G401.6 (cell line): Measurements from ENCODE around the gene CAMK2D.
A peak's percentile ranks its signal among the peaks of the same experiment; 100 is the strongest.

Experiments used
- FAIRE-seq: peaks from 2 replicates; lab custom pipeline; 2012; peaks lifted over from hg19 to GRCh38; lab: Jason Lieb, UNC

CAMK2D gene

DNA sequence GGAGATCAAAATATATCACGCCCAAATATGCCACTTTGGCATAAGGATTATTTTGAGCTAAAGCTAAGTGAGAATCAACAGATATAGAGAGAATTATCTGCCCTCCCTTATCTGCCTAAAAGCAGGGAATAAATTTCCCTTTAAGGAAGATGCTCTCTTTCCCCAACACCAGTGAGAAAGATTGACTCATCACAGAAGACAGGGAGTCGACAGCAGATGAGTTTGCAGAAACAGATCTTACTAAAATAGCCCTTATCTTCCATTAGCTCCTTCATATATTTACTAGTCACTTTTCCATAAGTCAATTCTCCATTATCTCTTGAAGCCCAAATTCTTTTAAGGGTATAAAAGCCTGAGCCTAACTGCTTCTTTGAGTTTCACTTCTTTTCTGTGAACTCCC, 156.6 kb downstream of the CAMK2D start:
- FAIRE-seq = no peak

DNA sequence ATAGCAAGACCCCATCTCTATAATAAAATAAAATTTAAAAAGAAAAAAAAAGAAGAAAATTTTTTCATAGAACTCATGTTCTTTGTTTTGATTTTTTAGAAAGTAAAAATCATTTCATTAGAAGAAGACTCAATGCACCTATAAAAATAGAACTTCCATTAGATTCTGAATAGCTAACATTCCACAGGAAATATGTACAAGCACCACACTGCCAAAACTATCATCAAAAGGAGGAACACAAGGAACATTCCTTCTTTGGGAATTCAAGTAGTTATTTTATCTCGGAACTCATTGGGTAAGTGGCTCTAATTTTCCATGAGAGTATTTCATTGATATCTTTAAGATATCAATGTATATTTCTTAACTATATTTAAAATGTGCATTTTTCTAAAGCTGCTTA, 157.6 kb downstream of the CAMK2D start:
- no peak for FAIRE-seq

DNA sequence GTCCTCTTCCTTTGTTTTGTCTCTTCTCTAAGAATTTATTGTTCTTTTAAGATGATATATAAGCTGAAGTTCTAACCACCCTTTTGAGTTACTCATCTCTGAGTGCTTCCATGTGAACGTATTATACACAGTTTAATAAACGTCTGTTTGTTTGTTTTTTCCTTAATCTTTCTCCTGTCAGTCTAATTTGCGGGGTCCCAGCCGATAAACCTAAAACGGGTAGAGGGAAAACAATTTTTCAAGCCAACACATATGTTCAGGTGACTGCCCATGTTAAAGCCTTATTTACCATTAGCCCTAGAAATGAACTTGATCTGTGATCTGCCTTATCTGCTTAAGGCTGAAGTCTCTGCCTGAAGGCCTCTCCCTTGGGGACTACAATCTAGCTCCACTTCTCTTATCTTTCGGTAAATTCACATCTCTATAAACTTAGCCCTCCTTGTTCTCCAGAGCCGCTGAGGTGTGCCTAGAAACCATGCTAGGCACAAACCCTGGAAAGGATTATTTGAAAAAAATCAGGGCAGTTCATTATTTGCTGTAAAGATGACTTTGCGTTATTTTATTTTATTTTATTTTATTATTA, 158.8 kb downstream of the CAMK2D start:
- FAIRE-seq = no peak

DNA sequence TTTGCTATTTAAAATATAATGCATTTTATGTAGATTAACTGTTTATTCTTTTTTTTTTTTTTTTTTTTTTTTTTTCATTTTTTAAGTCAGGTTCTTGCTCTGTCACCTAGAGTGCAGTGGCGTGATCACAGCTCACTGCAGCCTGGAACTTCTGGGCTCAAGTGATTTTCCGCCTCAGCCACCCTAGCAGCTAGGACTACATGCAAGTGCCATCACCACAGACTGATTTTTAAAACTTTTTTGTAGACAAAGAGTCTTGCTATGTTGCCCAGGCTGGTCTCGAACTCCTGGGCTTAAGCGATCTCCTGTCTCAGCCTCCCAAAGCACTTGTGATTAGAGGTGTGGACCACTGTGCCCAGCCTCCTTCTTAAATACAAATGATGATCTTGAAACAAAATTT, 159.9 kb downstream of the CAMK2D start:
- no peak for FAIRE-seq

DNA sequence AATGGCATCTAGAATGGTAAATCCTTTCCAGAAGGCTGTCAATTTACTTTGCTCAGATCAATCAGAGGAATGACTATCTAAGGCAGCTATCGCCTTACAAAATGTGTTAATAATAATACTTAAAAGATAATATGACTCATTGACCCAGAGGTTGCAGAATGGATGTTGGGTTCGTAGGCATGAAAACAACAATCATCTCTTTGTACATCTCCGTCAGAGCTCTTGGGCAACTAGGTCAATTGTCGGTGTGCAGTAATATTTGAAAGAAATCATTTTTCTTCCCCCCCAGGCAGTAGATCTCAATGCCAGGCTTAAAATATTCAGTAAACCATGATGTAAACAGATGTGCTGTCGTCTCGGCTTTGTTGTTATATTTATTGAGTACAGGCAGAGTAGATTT, 165.1 kb downstream of the CAMK2D start:
- FAIRE-seq = no peak

DNA sequence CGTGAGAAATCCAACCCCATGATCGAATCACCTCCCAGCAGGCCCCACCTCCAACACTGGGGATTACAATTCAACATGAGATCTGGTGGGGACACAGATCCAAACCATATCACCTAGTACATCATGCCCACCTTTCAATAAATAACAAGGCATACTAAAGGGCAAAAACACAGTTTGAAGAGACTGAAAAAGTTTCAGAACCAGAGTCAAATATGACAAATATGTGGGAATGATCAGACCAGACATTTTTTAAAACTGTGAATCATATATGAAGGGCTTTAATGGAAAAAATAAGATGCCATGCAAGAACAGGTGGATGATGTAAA, 167.3 kb downstream of the CAMK2D start:
- no peak for FAIRE-seq

DNA sequence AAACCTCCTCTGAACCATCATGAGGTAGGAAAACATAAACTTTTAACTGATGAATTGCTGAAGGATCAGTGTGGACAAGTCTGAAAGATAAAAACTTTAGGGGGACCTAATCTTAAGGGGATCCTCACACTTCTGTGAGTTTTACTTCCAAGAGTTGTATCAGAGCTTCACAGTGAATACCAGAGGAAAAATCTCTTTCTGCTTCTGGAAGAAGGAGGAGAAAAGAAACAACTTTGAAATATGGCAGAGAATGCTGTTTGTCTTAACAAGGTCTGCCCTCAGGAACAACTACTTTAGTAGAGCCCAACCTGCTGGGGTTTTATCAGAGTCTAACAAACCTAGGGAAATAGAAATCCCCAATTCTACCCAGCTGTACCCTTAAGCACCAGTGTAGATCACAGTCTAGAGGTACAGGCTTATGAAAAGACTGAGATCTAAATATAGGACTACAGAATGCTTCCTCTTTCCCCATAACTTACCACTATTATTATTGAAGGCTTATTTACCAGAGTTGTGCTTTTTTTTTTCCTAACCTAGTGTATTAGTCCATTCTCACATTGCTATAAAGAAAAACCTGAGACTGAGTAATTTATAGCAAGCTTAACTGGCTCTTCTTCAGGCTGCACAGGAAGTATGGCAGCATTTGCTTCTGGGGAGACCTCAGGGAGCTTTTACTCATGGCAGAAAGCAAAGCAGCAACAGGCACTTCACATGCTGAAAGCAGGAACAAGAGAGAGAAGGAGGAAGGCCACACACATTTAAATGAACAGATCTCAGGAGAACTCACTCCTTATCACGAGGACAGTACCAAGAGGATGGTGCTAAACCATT, 167.9 kb downstream of the CAMK2D start:
- no peak for FAIRE-seq

DNA sequence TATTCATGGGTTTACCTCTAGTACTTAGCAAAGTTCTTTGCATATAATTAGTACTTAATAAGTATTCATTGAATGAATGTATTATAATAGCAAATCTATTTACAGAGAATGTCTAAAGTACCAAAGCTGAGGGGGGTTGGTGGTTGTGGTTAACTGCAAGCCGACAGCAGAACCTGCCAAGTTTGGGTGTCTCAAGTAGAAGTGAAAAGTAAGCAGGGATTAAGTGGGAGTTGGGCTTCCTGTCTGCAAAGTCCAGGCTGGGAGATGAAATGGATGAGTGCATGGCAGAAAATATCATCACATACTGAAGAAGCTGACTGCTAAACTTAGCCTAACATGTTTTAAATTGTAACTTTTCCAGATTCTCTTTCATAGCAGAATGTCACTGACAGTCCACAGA, 169.6 kb downstream of the CAMK2D start:
- FAIRE-seq = no peak

DNA sequence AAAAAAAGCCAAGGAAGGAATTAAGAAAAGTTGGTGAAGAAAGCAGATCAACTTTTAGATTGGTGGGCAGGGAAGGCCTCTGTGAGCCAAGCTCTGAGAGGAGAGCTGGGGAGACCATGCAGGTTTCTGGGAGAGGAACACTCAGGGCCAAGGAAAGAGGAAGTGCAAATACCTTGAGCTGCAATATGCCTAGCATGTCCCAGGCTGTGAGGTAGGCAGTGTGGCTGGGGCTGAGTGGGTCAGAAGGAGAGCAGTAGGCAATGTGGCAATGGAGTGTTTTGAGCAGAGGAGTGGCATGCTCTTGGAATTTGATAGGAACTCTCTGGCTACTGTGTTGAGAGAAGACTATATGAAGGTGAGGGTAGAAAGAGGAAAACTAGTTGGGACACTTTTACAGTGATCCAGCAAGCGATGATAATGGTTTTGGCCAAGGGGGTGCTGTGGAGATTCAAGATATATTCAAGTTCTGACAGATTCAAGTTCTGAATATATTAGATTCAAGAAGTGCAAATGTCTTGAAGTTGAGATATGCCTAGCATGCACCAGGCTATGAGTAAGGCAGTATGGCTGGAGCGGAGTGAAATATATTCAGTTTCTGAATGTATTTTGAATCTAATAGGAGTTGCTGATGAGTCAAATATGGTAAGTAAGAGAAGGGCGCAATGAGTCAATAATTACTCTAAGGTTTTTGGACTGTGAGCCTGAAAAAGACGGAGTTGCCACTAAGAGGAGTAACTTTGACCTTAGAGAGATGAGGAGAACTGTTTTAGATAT, 172.5 kb downstream of the CAMK2D start:
- FAIRE-seq = no peak

DNA sequence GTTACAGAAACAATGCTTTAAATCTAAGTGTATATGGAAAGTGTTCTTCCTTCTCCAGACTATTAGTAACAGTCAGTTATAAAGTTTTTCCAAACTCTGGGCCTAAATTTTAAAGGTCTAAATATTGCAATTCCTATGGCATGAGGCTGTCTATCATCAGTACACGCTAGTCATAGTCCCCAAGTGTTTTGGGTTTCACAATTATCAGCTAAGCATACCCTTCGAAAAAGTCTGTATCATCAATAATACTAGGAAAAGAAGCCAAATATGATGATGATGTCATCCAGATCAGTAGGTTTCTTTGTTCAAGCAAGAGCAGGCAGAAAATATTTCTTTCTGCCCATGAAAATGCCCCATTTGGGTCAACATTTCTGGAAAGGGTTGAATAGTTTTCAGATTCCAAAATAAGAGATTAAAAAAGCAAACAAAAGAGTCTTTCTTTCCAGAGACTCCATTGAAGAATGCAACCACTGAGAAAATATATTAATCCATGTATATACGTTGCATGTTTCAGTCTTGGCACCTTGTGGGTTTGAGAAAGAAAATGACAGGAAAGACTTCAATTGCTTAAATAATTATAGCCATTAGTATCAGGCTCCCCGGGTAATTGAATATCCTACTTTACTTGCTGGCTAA, 173.8 kb downstream of the CAMK2D start:
- no peak for FAIRE-seq

DNA sequence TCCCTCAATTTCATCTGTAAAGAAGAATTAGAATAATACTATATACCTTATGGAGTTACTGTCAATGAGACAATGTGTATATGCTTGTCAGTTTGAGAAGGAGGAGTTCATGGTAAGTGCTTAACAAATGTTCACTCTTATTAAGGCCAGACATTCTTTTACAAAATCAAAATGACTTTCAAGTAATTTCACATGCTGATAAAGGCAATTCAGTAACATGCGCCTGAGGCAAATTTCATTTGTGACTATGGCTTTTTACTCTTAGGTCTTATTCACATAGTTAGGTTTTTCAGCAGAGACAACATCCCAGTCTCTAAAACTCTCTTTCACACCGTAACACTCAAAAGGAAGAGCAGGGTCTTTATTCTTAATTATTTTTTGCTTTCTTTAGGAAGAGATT, 174.4 kb downstream of the CAMK2D start:
- no peak for FAIRE-seq

DNA sequence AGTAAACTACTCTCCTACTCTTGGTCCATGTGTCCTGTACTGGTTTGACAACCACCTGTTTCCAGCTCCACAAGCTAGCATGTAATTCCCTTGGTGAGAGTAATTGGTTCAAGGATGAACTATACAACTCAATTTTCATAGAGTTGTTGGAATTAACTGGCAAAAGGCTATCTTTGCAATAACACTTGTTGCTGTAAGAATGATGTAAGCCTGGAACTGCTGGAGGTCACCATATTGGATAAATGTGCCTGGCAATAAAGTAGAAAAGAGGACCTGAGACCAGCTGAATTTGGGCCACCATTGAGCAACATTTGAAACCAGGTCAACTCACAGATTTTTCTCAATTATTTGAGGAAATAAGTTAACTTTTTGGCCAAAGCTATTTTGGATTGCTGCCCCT, 175.5 kb downstream of the CAMK2D start:
- no peak for FAIRE-seq

DNA sequence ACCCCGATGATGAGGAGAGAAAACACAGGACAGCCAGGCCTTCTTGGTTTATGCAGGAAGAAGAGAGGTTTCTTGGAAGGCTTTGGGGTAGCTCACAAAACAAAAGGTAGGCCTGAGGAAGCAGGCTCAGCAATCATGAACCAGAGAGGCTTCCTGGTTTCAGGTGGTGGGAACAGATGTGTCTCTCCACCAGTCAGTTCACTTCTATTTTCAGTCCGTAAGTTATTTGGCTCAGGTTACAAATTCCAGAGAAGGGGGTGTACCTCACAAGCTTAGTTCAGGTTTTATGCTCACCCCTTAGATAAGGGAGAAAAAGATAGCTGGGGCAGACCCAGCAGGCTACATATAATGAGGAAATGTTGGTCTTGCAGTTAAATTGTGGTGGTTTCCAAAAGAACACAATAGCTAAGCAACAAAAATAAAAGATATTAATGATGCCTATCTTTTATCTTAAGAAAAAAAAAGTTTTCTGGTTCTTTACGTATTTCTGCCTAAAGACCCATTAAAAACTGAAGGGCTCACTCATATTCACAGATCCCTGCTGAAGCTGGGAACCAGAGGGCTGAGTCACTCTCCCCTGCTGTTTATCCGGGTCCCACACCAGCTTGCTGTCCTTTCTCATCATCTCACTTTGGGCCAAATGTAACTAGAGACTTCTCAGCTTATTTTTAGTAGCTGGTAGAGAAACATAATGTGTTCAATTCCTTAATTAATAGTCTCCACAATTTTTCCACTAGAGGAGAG, 177.0 kb downstream of the CAMK2D start:
- FAIRE-seq = no peak

DNA sequence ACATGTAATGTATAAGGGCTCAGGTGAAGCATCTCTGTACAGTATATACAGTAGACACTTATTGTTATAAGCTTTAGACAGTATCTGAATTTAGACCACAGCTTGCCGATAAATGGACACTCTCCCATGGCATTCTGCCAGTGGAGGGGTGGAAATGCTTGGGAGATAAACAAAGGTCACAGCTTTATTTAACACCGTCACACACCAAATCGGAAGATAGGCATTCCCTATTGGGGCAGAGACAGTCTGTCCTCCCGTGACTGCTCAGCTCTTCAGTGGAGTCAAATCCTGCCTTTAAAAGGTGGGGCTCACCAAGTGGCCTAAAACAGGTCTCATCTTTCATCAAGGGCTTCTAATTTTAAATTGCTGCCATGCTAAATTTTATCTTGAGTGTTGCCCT, 178.8 kb downstream of the CAMK2D start:
- FAIRE-seq = no peak

DNA sequence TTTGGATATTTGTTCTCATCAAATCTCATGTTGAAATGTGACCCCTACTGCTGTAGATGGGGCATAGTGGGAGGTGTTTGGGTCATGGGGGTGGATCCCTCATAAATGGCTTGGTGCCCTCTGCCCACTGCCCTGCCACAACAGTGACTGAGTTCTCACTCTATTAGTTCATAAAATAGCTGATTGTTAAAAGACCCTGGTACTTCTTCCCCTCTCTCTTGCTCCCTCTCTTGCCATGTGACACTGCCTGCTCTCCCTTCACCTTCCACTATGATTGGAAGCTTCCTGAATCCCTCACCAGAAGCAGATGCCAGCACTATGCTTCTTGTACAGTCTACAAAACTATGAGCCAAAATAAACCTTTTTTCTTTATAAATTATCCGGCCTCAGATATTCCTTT, 182.2 kb downstream of the CAMK2D start:
- FAIRE-seq = no peak

DNA sequence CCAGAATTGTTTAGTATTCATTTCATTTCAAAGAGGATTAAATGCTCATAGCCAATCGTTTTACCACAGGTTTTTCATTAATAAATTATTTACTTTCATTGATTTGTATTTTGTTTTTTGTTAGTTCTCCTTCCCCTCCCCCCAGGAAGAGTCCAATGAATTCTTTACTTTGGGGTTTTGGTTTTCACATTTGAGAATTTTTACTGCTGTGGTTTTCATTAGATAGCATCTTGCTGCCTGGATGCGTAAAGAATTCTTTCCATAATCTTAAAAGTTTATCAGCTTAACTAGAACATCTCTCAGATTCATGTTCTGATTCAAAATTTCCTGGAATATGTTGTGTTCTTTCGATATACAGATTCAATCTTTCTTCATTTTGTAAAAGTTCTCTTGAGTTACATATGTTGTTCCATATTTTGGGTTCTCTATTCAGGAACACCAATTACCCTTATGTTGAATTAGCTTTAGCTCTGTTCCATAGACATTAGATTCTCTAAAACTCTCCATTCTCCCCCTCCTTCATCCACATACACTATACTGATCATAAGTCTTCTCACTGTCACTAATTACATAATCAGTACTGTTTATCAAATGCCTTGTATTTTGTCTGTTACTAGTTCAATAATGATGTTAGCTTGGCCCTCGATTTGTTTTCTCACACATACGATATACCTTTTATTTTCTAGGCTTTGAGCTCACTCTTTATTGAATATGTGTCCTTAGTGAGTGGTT, 184.4 kb downstream of the CAMK2D start:
- no peak for FAIRE-seq

DNA sequence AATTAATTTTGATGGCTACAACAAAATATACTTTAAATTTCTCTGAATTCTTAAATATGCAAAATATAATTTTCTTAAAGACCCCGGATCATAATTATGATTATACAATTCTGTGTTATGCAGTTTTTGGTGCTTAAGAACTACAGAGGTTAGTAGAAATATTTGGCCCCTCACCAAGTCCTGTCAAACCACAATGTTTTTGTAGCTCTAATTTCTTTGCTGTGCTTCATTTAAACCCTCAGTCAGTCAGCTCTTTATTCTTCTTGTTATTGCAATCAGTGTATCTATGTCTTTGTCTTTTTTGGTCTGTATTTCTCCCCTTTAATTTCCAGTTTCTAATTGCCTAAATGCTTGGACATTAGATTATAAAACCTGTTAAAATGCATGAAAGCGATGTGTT, 186.1 kb downstream of the CAMK2D start:
- peak; percentile 31 for FAIRE-seq

DNA sequence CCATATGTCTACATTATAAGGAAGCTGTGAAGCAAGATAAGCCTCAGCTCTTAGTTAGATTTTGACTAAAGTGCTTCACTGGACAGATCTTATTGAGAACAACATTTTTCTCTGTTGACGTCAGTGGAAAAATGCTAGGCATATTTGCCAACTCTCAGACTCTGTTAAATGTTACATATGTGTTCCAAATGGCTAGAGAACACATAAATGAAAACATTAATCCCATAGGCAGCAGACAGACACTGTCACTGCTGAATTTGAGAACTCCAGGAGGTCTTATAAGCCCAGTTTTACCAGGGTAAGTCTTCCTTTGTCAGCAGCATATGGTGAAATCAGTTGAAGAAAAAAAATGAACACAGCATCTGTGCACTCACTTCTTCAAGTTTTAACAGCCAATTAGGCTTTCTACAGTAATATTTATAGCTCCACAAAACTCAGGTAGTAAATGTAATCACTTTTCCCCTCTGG, 186.9 kb downstream of the CAMK2D start:
- FAIRE-seq = no peak

DNA sequence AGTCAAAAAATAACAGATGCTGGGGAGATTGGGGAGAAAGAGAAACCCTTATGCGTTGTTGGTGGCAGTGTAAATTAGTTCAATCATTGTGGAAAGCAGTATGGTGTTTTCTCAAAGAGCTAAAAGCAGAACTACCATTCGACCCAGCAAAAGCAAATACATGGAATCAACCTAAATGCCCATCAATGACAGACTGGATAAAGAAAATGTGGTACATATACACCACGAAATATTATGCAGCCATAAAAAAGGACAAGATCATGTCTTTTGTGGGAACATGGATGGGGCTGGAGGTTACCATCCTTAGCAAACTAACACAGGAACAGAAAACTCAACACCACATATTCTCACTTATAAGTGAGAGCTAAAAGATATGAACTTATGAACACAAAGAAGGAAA, 188.9 kb downstream of the CAMK2D start:
- no peak for FAIRE-seq

DNA sequence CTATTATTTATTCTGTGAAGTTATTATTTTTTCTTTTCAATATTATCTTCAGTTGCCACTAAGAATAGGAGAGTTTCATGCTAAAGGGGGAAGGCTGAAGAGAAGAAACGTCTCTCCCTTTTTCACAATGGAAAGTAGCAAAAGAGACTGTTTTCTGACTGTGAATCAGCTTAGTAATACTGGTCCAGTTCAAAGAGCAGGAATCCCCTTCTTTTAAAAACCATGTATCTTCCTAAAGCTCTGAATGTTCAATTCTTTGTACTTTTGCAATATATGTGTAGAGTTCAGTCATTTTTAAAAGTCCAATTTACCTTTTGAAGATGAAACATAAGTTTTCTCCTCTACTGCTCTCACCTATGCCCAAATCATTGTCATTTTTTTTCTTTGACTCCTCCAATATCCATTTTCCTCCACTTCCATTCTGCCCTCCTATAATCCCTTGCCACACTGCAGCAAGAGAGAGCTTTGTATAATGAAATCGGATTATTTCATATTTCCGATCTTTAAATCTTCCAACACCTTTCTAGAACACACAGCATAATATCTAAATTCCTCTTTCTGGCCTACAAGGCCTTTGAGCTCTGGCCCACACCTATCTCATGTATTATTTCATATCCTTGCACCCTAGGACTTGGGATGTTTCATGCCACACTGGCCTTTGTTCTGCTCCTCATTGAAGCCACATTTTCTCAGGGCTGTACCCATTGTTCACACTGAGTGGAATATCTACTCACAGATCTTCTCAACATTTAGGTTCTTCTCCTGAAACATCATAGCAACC, 195.3 kb downstream of the CAMK2D start:
- FAIRE-seq = no peak

DNA sequence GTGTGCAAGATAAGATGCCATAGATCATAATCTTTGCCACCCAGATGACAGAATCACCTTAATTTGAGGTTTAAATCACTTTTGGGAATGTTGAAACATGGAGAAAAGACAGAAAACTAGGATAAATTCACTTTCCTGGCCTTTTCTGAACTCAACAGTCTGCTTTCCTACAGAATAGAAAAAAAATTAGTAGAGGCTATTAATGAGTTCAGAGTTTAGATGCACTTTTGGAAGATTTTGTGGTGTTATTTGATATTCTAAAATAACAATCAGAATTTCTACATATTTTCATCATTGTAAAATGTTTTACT, 195.9 kb downstream of the CAMK2D start:
- no peak for FAIRE-seq
